WTC11 (cell line): ENCODE measurements around the gene FHL1.

Experiments used
- CTCF ChIP-seq: fragments of 200-600 bp; IDR thresholded peaks from 2 replicates; pipeline ENCODE4 v1.8.0; 2022; ENCODE audit warnings: antibody characterized with exemption
- ESRRA ChIP-seq: sonication (generic); formaldehyde crosslinking; IDR thresholded peaks from 2 replicates; pipeline ENCODE4 v1.8.1; 2022; ENCODE audit warnings: mild to moderate bottlenecking, missing genetic modification reagents, borderline replicate concordance
- FOXJ3 ChIP-seq: sonication (generic); formaldehyde crosslinking; IDR thresholded peaks from 2 replicates; pipeline ENCODE4 v1.9.0; 2021; ENCODE audit warnings: missing genetic modification reagents, mild to moderate bottlenecking, borderline replicate concordance
- GABPB1 ChIP-seq: sonication (generic); formaldehyde crosslinking; IDR thresholded peaks from 2 replicates; pipeline ENCODE4 v1.8.1; 2023; ENCODE audit warnings: mild to moderate bottlenecking, missing genetic modification reagents
- MLX ChIP-seq: sonication (generic); formaldehyde crosslinking; IDR thresholded peaks from 2 replicates; pipeline ENCODE4 v1.8.1; 2023; ENCODE audit warnings: mild to moderate bottlenecking, missing genetic modification reagents, moderate library complexity
- NR2C2 ChIP-seq: sonication (generic); formaldehyde crosslinking; IDR thresholded peaks from 2 replicates; pipeline ENCODE4 v1.8.0; 2022; ENCODE audit warnings: mild to moderate bottlenecking, missing genetic modification reagents
- STAT6 ChIP-seq: sonication (generic); formaldehyde crosslinking; conservative IDR thresholded peaks from 2 replicates; pipeline ENCODE4 v1.8.1; 2023; ENCODE audit warnings: mild to moderate bottlenecking, low read depth, missing genetic modification reagents, moderate library complexity
- ZNF219 ChIP-seq: sonication (generic); formaldehyde crosslinking; IDR thresholded peaks from 2 replicates; pipeline ENCODE4 v1.8.0; 2023; ENCODE audit warnings: missing genetic modification reagents, mild to moderate bottlenecking, borderline replicate concordance
- TF ChIP-seq, protein P1 (sequence below): sonication (generic); formaldehyde crosslinking; IDR thresholded peaks from 2 replicates; pipeline ENCODE4 v1.8.1; 2023; ENCODE audit warnings: mild to moderate bottlenecking, missing genetic modification reagents, moderate library complexity
- TF ChIP-seq, protein P2 (sequence below): sonication (generic); formaldehyde crosslinking; conservative IDR thresholded peaks from 2 replicates; pipeline ENCODE4 v1.8.1; 2022; ENCODE audit warnings: mild to moderate bottlenecking, missing genetic modification reagents
- TF ChIP-seq, protein P3 (sequence below): sonication (generic); formaldehyde crosslinking; IDR thresholded peaks from 2 replicates; pipeline ENCODE4 v1.8.0; 2022; ENCODE audit warnings: mild to moderate bottlenecking, missing genetic modification reagents

DNA sequence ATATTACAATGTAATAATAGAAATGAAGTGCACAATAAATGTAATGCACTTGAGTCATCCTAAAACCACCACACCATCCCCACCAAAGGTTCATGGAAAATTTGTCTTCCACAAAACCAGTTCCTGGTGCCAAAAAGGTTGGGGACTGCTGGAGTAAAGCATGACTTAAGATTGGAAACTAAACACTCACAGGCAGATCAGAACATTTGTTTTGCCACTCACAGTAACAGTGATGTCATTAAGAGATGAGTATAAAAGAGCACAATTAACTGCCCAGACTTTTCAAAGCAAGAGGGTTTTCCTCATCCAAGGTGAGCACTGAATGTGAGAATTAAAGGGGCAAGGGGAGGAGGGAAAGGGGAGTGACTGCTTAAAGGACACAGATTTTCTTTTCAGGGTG lies 68.2 kb downstream of the FHL1 start:
- TF ChIP-seq CTCF: no peak
- TF ChIP-seq STAT6 (CRISPR knock-in tag): no peak
- TF ChIP-seq ESRRA: no peak
- TF ChIP-seq, protein P1, sequence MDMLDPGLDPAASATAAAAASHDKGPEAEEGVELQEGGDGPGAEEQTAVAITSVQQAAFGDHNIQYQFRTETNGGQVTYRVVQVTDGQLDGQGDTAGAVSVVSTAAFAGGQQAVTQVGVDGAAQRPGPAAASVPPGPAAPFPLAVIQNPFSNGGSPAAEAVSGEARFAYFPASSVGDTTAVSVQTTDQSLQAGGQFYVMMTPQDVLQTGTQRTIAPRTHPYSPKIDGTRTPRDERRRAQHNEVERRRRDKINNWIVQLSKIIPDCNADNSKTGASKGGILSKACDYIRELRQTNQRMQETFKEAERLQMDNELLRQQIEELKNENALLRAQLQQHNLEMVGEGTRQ (CRISPR knock-in tag): no peak
- no peak for TF ChIP-seq FOXJ3 (CRISPR knock-in tag)
- no peak for TF ChIP-seq MLX (CRISPR knock-in tag)
- TF ChIP-seq, protein P2, sequence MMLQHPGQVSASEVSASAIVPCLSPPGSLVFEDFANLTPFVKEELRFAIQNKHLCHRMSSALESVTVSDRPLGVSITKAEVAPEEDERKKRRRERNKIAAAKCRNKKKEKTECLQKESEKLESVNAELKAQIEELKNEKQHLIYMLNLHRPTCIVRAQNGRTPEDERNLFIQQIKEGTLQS (CRISPR knock-in tag): no peak
- no peak for TF ChIP-seq ZNF219
- TF ChIP-seq, protein P3, sequence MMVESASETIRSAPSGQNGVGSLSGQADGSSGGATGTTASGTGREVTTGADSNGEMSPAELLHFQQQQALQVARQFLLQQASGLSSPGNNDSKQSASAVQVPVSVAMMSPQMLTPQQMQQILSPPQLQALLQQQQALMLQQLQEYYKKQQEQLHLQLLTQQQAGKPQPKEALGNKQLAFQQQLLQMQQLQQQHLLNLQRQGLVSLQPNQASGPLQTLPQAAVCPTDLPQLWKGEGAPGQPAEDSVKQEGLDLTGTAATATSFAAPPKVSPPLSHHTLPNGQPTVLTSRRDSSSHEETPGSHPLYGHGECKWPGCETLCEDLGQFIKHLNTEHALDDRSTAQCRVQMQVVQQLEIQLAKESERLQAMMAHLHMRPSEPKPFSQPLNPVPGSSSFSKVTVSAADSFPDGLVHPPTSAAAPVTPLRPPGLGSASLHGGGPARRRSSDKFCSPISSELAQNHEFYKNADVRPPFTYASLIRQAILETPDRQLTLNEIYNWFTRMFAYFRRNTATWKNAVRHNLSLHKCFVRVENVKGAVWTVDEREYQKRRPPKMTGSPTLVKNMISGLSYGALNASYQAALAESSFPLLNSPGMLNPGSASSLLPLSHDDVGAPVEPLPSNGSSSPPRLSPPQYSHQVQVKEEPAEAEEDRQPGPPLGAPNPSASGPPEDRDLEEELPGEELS: no peak
- no peak for TF ChIP-seq NR2C2 (CRISPR knock-in tag)
- no peak for TF ChIP-seq GABPB1 (CRISPR knock-in tag)
